ENCODE results near the gene NIPAL4.

Gene NIPAL4

GRCh38 chr5:157514974-157515373, 55.0 kb downstream of the NIPAL4 start:
- DNase-seq (ENCODE audit: low read depth in 1 of 2, low spot score in 1 of 2), result no peak

DNA sequence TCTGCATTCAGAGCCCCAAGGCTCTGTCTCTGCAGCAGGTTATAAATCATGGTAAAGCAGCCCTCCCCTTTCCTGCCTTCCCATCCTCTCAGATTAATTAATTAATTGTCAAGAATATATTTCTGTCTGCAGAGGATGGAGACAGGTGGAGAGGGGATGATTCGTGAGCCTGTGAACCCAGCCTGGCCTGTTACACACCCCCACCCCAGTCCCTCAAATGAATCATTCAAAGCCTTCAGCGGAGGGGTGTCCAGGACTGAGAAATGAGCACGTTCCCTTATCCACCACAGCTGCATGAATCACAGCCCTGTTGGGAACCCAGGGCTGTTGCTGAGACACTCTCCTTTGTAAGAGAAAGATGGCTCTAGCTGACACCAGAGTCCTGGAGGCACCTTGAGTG, 56.0 kb downstream of the NIPAL4 start:
- no peak for DNase-seq (ENCODE audit: low read depth in 1 of 2, low spot score in 1 of 2)

DNA sequence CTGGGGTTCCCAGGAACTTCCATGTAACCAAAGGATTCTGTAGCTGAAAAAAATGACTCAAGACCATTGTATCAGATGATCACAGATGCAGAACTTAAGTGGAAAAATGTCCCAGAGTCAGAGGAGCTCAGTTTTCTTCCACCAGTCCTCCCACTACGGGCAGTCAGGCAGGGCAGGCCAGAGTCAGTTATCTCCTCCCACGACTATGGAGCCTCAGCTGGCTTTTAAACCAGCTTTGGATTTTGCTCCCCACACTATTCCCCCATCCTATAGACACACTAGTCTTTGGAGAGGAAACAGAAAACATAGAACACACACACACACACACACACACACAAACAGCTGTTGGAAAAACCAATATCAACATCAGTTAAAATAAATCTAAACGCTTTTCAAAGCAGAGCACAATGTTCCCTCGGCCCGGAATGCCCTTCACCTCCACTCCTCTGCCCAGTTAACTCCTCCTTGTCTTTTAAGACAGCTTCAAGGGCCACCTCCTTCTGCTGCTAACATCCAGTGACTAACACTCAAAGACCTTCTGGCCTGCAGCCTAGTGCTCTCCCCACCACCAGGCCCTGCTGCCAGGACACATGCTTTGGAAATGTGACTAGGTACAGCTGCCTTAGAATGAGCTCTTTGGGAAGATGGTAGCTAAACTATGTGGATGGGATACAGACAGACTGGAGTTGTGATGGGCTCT, 56.8 kb downstream of the NIPAL4 start:
- no peak for DNase-seq (ENCODE audit: low read depth in 1 of 2, low spot score in 1 of 2)

- no peak for DNase-seq (ENCODE audit: low read depth in 1 of 2, low spot score in 1 of 2)
These were observed 59.0 kb downstream of the NIPAL4 start for GRCh38 chr5:157518963-157519362.

DNA sequence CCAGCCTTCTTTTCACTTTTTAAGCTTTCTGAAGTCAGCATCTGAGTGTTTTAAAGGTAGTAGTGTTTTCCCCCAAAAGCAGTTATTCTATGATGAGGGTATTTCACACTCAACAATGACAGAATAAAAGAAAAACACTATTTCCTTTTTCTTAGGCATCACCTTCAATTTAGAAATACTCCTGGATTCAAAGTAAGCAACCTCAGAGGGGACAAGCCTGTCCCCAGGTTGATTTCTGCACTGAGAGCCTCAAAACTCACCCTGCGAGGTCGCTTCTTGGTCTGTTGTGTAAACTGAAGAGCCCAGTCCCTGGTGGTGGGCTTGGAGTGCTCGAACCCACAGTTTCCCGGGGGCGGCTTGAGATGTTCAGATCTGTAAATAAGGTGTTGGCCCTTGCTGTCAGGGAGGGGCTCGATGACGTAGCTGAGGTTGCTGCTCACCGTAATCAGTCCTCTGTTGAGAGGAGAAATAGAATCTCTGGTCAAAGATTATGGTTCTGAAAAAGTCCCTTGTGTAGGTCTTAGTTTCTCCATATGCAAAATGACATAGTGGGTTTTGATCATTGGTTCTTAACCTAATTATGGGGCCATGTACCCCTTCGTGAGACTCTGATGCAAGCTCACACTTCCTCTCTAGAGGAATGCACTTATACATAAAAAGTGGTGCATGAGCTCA, 59.7 kb downstream of the NIPAL4 start:
- DNase-seq (ENCODE audit: low read depth in 1 of 2, low spot score in 1 of 2), result no peak

DNA sequence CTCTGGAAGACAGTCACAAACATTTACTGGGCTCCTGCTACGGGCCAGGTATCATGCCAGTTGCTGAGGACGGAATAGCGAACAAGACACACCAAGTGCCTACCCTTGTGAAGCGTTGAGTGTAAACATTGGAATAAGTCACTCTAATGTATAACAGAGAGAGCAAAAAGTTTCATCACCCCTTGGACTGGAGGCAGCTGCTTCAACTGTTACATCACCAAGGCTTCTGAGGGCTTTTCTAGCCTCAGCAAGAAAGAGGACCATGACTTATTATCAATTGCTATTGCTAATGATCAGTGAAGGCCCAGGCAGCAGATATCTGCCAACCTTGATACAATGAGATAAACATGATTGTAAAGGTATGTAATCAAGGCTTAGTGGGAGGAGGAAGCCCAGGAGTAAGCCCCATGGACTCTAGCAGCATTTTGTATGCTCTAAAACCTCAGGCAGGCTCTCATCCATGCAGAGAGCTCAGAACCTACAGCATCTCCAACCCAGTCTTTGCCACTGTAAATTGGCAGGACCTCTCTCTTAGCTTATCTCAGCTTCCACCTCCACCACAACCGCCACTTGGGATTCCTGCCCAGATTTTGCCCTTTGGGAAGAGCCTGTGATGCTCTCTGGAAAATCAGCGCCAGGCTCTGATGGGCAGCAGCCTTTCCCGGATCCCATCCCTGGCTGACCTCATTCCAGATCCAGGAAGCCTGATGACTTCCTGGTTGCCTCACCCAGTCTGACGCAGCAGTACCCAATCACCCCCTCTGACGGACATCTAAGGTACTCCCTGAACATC, 61.1 kb downstream of the NIPAL4 start:
- no peak for DNase-seq (ENCODE audit: low read depth in 1 of 2, low spot score in 1 of 2)

GRCh38 chr5:157521704-157522029, 61.7 kb downstream of the NIPAL4 start:
- DNase-seq (ENCODE audit: low read depth in 1 of 2, low spot score in 1 of 2), result no peak

- no peak for DNase-seq (ENCODE audit: low read depth in 1 of 2, low spot score in 1 of 2)
These were observed 64.0 kb downstream of the NIPAL4 start for GRCh38 chr5:157523976-157524375.
